IMR-90 (cell line): ENCODE data around the gene HOXC6.

Experiments
- CHD1 ChIP-seq: IDR thresholded peaks from 2 replicates; pipeline ENCODE4 v1.6.1; 2012; ENCODE audit warnings: low read depth, low read length, improper control_type of control experiment
- CTCF ChIP-seq: conservative IDR thresholded peaks from 2 replicates; pipeline ENCODE4 v1.5.1; 2012; ENCODE audit warnings: mild to moderate bottlenecking, low read depth, low read length, improper control_type of control experiment
- MAFK ChIP-seq: IDR thresholded peaks from 2 replicates; pipeline ENCODE4 v1.6.1; 2012; ENCODE audit warnings: low read depth, low read length, improper control_type of control experiment
- MXI1 ChIP-seq: IDR thresholded peaks from 2 replicates; pipeline ENCODE4 v1.6.1; 2012; ENCODE audit warnings: low read depth, mild to moderate bottlenecking, low read length, moderate library complexity, borderline replicate concordance
- NFE2L2 ChIP-seq: fragments of 150-350 bp; IDR thresholded peaks from 2 replicates; pipeline ENCODE4 v1.6.1; 2016; ENCODE audit warnings: low read depth, mild to moderate bottlenecking, low read length
- POLR2A ChIP-seq: IDR thresholded peaks from 2 replicates; pipeline ENCODE4 v1.6.1; 2012; ENCODE audit warnings: mild to moderate bottlenecking, low read depth, low read length
- RFX5 ChIP-seq: IDR thresholded peaks from 2 replicates; pipeline ENCODE4 v1.8.0; 2012; ENCODE audit warnings: low read depth, mild to moderate bottlenecking, low read length, moderate library complexity
- SMC3 ChIP-seq: fragments of 150-350 bp; IDR thresholded peaks from 2 replicates; pipeline ENCODE4 v1.6.1; 2016; ENCODE audit warnings: low read depth, mild to moderate bottlenecking, antibody characterized with exemption, low read length, moderate library complexity

DNA sequence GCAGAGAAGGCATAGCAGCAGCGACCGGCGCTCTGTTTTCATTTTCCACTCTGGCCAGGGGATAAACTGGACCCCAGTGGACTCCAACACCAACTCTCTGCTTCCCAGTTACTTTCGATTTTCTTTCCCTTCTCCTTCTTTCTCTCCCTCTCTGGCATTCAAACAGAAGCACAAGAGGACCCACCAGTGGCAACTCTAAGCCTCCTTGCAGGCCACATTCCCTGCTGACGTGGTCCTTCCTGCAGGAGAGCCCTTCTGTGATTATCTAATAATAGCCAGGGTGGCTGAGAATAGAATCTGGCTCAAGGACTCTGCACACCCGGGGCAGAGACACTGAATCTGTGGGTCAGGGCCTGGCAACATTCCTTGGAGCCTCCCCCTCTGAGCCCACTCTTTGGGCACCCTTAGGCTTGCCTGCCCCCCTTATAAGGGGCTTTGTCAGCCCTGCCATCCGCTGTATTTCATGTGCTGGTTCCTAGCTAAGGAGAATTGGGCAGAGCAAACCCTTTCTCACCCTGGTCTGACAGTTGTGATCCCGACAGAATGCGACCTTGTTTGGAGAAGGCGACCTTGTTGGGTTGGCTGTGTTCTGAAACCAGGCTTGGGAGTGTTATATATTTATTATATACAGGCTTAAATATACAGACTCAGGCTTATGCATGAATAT is 8.2 kb upstream of the HOXC6 start:
- TF ChIP-seq CTCF (no peak), POLR2A (no peak), CHD1 (no peak), NFE2L2 (no peak), SMC3 (no peak), MAFK (no peak), RFX5 (no peak), MXI1 (no peak)
